Pancreas (tissue), 10 donors: Measurements from ENCODE around the gene LRRC4B. TPM values are rescaled to one million over a fixed set of nuclear protein-coding genes. Genes with fewer than 3 reads are reported as not detected.

Experiments used
- ATAC-seq, 4 donors: fragments of 200-7000 bp; cut with Tn5 transposase; one replicate each; pipeline versions ENCODE4 v1.8.0 to v1.9.1; 2020; ENCODE audit warnings: mild to moderate bottlenecking in 4 of 4, moderate library complexity in 4 of 4
- DNase-seq, 6 donors: peaks; one replicate each; pipeline ENCODE4 v3.0.0-alpha.2; 2020
- FAIRE-seq: peaks from 2 replicates; lab custom pipeline; 2012; peaks lifted over from hg19 to GRCh38; lab: Jason Lieb, UNC
- H3K27ac ChIP-seq, 4 donors: fragments of 200-600 bp; sonication (generic); 1 replicate in 3 of 4; 2 replicates in 1 of 4; pipeline versions ENCODE4 v1.5.0 to v1.8.0; 2020
- H3K27me3 ChIP-seq, 4 donors: fragments of 200-600 bp; one replicate each; pipeline ENCODE4 v1.8.0; 2021
- H3K36me3 ChIP-seq, 3 donors: fragments of 200-600 bp; sonication (generic) in 1 of 3; one replicate each; pipeline versions ENCODE4 v1.5.0 to v1.8.0; 2020 to 2021
- H3K4me1 ChIP-seq, 3 donors: fragments of 200-600 bp; one replicate each; pipeline ENCODE4 v1.8.0; 2021
- H3K4me3 ChIP-seq, 4 donors: fragments of 200-600 bp; sonication (generic) in 2 of 4; one replicate each; pipeline versions ENCODE4 v1.5.0 to v1.8.0; 2020 to 2021
- H3K9me3 ChIP-seq, 4 donors: fragments of 200-600 bp; one replicate each; pipeline ENCODE4 v1.8.0; 2021
- WGBS, 2 donors: extraction: QIAGEN DNeasy Blood & Tissue Kit; methylation state at CpG; one replicate each; pipeline ENCODE4 v1.1.7; 2013; 5-methylcytosine and 5-hydroxymethylcytosine counted together
- intact Hi-C, 3 donors: fragments of 100-400 bp; cut with DNase I; formaldehyde crosslinking; loops; one replicate each; pipeline versions ENCODE4 v1.11.1 to v1.14.2; 2022
- polyA plus RNA-seq, 2 donors: library from polyadenylated mRNA; stranded (reverse); fragments of 200-250 nt; gene quantifications; one replicate each; pipeline ENCODE4 v1.2.3, GENCODE V29; 2013
- total RNA-seq, 6 donors: library from RNA; stranded (reverse); fragmentation: NEBNext Ultra II Directional in 4 of 6; extraction: Animal tissue kit (Norgen Biotek cat#: 25700) in 4 of 6; gene quantifications; one replicate each; pipeline versions ENCODE4 v1.2.1 to v1.2.4, GENCODE V29; 2021 to 2023
- TF ChIP-seq, protein P1 (sequence below), 4 donors: fragments of 200-600 bp; sonication (generic) in 3 of 4; IDR thresholded peaks; one replicate each; pipeline versions ENCODE4 v1.5.0 to v1.8.0; 2021; ENCODE audit warnings: antibody characterized with exemption in 4 of 4
- donor health status: healthy with polysubstance abuse.
- donor health status: DM: no; HTN: no; CAD: no; lungs with moderate emphysema.
- donor health status: DM: no; HTN: no; CAD: no.
- donor health status: control.
- donor health status: control.
- donor health status: Bipolar disorder and iron deficiency.
- donor health status: DM: yes; HTN: yes; CAD: no.
- donor health status: DM: no; HTN: no; CAD: no.
- donor health status: DM: no; HTN: no; CAD: no.
- donor health status: DM: yes; HTN: yes; CAD: no.

The LRRC4B gene
- total and polyA plus RNA-seq, 8 donors, result 0.09 to 2.1 (median 0.50) TPM

DNA sequence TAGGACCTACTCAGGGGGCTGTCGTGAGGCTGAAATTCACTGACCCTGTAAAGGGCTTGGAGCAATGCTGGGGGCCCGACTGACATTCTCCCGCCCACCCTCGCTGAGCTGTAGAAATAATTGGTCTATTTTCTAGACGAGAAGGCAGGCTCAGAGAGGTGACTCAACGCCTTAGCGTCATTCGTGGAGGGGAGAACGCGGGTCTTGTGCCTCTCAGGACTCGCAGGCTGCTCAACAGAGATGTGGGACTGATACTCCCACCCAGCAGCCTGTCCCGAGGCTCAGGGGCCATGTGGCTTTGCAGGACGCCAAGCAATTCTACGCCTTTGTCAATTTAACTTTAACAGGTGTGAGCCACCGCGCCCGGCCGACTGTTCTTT is 30.9 kb downstream of the LRRC4B start:
- Histone ChIP-seq H3K9me3 (no peaks in the 10 kb centered on the region), H3K4me1 (no peaks in the 10 kb centered on the region), H3K27me3 (peaks cover 0 to 5% (median 0%) of the 10 kb centered on the region in 4 donors), H3K4me3 (no peak overlapping the region), H3K27ac (no peak overlapping the region), H3K36me3 (no peaks in the 10 kb centered on the region)
- TF ChIP-seq, protein P1, sequence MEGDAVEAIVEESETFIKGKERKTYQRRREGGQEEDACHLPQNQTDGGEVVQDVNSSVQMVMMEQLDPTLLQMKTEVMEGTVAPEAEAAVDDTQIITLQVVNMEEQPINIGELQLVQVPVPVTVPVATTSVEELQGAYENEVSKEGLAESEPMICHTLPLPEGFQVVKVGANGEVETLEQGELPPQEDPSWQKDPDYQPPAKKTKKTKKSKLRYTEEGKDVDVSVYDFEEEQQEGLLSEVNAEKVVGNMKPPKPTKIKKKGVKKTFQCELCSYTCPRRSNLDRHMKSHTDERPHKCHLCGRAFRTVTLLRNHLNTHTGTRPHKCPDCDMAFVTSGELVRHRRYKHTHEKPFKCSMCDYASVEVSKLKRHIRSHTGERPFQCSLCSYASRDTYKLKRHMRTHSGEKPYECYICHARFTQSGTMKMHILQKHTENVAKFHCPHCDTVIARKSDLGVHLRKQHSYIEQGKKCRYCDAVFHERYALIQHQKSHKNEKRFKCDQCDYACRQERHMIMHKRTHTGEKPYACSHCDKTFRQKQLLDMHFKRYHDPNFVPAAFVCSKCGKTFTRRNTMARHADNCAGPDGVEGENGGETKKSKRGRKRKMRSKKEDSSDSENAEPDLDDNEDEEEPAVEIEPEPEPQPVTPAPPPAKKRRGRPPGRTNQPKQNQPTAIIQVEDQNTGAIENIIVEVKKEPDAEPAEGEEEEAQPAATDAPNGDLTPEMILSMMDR (IDR thresholded peaks at IDR 0.05), result no peak
- 54 to 63% methylated on average over 18 of the region's 18 CpGs for WGBS, 2 donors
- intact Hi-C loops, result no loop called here
- ATAC-seq (no peak), DNase-seq (no peak), FAIRE-seq (no peak)

DNA sequence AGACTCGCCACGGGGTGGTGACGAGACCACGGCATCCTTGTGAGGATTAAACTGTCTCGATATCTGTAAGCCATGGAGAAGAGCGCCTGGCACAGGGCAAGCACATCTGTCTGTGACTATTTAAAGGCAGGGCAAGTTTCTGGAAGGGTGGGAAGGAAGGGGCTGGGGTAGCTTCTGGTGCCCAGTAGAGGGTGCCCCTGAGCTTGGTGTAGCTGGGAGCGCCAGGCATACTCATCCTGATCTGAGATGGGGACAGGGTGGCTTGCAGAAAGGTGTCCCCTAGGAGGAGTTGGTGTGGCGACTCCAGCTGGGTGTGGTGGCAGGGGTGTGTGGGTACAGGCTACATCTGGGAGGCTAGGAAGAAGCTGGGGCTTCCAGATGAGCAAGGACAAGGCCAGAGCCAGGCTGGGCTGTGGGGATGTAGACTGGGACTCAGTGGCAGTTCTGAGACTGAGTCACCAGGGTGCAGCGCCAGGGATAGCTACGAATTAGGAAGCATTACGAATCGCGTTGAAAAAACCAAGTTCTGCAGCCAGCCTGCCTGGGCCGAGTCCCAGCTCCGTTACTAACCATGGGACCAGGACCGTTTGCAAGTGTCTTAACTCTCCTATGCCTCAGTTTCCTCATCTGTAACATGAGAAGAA is 31.5 kb downstream of the LRRC4B start:
- no peak for ATAC-seq
- Histone ChIP-seq H3K9me3 (no peaks in the 10 kb centered on the region), H3K27ac (no peak overlapping the region), H3K4me1 (no peaks in the 10 kb centered on the region), H3K4me3 (no peak overlapping the region), H3K36me3 (no peaks in the 10 kb centered on the region), H3K27me3 (peaks cover 0 to 10% (median 0%) of the 10 kb centered on the region in 4 donors)
- intact Hi-C loops, result no loop called here
- 65 to 77% methylated on average over 16 of the region's 16 CpGs for WGBS, 2 donors
- TF ChIP-seq, protein P1 (IDR thresholded peaks at IDR 0.05), result no peak
- DNase-seq, result no peak
- FAIRE-seq, result no peak

DNA sequence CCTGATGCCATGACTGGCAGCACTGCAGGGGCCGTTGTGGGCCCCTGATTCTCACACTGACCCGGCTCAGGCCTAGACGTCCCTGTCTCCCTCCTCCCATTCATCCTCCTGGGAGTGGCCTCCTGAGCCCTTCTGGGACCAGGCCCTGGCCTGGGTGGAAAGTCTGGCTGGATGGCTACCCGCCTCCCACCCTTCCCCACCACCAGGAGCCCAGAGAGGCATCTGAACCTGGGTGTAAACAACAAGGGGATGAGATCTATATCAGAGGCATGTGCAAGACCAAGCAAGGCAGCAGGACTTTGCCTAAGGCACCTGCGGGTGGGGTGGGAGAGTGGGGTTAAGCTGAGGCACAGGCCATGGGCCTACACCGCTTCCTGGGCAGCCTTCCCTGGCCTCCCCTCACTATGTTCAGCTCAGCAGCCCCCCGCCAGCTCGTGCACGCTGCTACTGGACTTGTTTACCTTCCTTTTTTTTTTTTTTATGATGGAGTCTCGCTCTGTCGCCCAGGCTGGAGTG is 32.5 kb downstream of the LRRC4B start:
- no peak for FAIRE-seq
- TF ChIP-seq, protein P1 (IDR thresholded peaks at IDR 0.05), result no peak
- peaks cover 0 to 17% (median 0%) of the 10 kb centered on the region in 4 donors for H3K27me3 ChIP-seq
- no peak overlapping the region for H3K27ac ChIP-seq
- DNase-seq, result no peak
- no peak for ATAC-seq
- WGBS, 2 donors, result 55 to 63% methylated on average over 11 of the region's 11 CpGs
- intact Hi-C loops, result no loop called here
- H3K9me3 ChIP-seq, result no peaks in the 10 kb centered on the region
- no peaks in the 10 kb centered on the region for H3K4me1 ChIP-seq
- no peaks in the 10 kb centered on the region for H3K36me3 ChIP-seq
- H3K4me3 ChIP-seq, result no peak overlapping the region

DNA sequence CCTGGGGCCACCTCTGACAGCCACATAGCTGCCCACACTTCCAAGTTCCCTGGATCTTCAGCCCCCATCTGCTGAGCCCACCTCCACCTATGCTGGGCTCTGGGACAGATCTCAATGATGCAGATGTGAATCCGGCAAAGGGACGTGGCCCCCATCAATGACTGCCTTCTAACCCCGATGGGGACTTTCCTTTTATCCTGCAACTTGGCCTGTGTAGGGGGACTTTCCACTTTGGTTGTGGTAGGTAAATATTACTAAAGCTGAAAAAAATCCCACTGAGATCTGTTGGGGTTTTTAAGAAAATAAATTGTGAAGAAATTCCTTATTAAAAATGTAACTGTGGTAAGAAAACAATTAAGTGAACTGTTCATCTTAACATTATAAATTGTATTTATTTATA is 33.8 kb downstream of the LRRC4B start:
- ATAC-seq (no peak), DNase-seq (no peak), FAIRE-seq (no peak)
- Histone ChIP-seq H3K27ac (no peak overlapping the region), H3K4me3 (no peak overlapping the region), H3K9me3 (no peaks in the 10 kb centered on the region), H3K36me3 (no peaks in the 10 kb centered on the region), H3K27me3 (peaks cover 0 to 17% (median 0%) of the 10 kb centered on the region in 4 donors), H3K4me1 (no peaks in the 10 kb centered on the region)
- 76 to 82% methylated on average over 3 of the region's 3 CpGs for WGBS, 2 donors
- TF ChIP-seq, protein P1 (IDR thresholded peaks at IDR 0.05), result no peak
- intact Hi-C loops, result no loop called here

DNA sequence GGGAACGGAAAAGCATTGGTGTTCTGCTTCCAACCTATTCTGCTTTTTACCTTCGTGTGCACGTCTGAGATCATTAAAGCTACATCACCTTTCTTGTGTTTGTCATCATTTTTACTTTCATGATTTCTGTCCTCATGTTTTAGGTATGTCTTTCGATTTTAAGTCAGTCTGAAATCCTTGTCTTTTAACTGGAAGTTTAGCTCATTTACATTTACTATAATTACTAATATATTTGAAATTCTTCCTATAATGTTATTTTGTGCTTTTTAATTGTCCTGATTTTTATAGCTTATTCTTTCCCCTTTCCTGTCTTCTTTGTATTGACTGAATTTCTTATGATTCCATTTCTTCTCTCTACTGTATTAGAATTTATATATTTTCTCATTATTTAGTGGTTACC is 35.3 kb downstream of the LRRC4B start:
- WGBS, 2 donors, result 55 to 63% methylated on average over 4 of the region's 4 CpGs
- DNase-seq, result no peak
- FAIRE-seq, result no peak
- Histone ChIP-seq H3K4me3 (no peak overlapping the region), H3K4me1 (no peaks in the 10 kb centered on the region), H3K36me3 (no peaks in the 10 kb centered on the region), H3K27me3 (peaks cover 0 to 21% (median 0%) of the 10 kb centered on the region in 4 donors), H3K9me3 (no peaks in the 10 kb centered on the region), H3K27ac (no peak overlapping the region)
- intact Hi-C loops, result no loop called here
- TF ChIP-seq, protein P1 (IDR thresholded peaks at IDR 0.05), result no peak
- ATAC-seq, result no peak
